Hematopoietic multipotent progenitor cell (in vitro differentiated cells): Measurements from ENCODE around the gene TTLL11. TPM values are rescaled to one million over a fixed set of nuclear protein-coding genes. Genes with fewer than 3 reads are reported as not detected.

ENCODE experiments used
- DNase-seq, 3 donors: peaks; one replicate each; pipeline ENCODE4 v3.0.0-alpha.2; 2011 to 2015; ENCODE audit warnings: low read depth in 2 of 3, low spot score in 2 of 3
- total RNA-seq: library from RNA; depleted of rRNA; stranded (reverse); fragments of >200 nt; gene quantifications from one replicate; pipeline ENCODE4 v1.2.3, GENCODE V29; 2012

Gene TTLL11
- total RNA-seq, 1 donor, result 5.1 TPM

DNA sequence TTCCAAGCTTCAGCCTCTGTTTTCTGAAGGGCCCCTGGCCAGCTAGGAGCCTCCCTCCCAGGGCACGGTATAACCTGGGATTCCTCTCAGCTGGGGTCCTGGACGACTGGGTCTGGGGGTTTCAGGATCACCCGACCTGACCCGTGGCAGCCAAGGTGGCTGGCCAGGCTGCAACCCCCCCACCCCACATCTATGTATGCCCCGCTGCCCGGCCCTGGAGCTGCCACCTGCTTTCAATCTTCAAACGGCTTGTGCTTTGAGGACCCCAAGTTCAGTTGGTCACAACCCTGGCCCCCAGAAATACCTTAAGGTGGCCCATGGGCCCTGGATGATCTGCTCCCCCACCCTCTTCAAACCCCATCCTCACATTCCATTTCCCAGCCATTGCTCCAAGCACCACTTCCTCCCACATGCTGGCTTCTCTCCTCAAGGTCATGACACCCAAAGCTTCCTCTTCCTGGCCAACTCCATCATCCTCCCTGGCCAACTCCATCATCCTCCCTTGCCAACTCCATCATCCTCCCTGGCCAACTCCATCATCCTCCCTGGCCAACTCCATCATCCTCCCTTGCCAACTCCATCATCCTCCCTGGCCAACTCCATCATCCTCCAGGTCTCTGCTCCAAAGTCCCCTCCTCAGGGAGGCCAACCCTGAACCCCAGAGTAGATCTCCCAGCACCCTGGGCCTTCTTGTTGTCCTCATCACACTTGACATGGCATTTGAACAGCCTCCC, 17.2 kb upstream of the TTLL11 start:
- DNase-seq, result no peak

DNA sequence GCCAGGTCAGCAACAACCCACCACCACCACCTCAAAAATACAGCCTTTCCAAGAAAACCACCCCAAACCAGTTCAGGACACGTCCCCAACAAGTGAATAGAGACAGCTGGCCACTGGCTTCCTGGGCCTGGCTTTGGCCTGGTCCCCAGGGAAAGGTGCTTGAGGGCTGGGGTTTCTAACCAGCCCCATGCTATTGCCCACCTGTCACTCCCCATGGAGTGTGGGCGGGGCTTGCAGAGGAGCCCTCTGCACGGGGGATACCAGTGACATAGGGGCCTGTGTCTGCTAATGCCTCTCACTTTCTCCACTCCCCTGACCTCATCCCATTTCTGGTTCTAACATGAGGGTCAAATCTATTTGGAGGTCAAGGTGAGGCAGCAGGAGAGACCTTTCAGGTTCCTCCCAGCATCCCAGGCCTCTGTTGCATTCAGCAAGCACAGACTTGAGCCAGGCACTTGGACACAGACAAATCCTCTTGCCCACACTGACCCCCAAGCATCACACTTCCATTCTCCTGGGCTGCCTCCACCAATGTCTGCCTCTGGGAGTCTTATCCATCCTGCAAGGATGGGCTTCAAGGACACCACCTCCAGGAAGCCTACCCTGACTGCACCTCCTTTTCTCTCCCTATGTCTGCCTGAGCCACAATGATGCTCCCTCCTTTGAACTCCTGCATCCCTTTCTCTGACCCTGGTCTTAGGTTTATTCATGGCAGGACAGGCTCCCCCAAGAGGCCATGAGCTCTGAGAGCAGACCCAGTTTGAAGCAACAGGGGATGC, 16.1 kb upstream of the TTLL11 start:
- DNase-seq, result no peak

DNA sequence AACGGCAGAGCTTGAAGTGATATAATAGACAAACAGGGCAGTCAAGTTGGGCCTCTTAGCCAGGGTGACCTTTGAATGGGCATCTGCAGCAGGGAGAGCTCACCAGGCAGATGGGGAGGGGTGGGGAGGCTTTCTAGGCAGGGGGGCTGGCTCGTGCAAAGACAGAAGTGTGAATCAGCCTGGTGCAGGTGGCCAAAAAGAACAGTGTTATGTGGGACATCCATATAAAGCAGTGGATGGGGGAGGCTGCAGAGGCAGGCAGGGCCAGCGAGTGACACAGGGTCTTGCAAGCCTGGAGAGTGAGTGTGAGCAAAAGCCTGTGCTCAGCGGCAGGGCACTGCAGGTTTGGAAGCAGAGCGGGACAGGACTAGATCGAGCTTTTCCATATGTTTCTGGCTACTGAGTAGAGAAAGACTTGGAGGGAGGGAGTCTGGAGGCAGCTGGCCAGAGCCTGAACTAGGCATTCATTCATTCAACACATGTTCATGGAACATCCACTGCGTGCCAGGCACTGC, 14.2 kb upstream of the TTLL11 start:
- no peak for DNase-seq

DNA sequence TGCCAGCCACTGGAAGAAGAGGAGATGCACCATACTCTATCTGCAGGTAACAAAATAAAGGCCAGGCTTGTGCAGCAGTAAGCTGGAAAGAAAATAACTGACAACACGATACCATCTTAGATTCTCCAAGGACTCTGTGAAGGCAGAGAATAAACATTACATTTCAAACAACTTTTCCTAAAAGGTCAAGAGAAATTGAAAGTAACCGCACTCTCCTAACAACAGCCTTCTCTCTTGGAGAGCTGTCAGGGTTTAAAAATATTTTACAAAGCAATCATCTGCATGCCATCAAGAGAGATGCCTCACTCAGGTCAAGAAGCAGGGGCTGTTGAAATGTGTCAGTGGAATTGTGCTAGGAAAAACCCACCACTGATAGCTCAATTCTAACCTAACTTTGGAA, 13.5 kb upstream of the TTLL11 start:
- DNase-seq, result no peak

DNA sequence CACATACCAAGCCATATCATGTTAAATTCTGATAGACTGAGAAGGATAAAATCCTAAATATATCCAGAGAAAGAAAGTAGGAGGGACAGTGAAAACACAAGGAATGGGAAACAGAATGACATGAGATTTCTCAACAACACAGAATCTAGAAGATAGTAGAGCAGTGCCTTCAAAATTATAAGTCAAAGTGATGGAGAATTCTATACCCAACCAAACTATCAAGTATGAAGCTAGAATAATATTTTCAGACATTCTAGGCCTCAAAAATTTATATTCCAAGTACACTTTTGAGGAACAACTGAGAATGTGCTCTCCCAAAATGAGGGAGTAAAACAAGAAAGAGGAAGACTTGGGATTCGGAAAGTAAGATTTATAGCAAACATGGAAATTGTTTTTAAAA, 10.9 kb upstream of the TTLL11 start:
- no peak for DNase-seq

DNA sequence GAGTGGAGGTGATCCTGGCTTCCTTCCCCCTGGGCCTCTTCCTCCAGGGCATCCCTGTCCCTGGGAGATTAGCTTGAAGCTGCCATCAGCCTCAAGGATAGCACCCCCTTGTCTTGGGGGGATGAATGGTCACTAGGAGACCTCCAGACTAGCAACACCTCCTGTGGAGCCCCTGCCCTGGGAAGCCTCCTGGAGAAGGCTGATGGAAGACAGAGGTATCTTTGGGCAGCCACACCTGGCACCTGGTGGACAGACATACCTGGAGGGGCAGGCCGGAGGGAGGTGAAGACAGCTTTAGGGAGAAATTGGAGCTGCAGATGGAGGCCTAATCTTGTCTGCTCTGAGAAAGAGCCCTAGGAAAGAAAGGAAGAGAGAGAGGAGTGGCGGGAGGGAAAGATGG, 9.0 kb upstream of the TTLL11 start:
- DNase-seq, result no peak

DNA sequence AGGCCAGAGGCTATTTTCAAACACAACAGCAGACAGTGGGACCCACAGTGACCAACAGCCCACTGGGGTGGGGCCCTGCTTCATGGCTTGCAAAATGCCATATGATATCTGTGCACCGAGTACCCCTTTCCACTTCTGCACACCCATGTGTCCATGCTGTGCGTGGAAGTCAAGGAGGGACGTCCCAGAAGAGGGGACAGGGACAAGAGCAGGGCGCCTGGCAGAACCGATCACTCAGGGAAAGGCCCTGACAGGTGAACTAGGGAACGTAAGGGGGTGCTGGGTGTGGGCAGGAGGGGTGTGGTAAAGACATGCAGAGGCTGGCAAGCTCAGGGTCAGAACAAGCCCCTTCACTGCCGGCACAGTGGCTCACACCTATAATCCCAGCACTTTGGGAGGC, 7.6 kb upstream of the TTLL11 start:
- no peak for DNase-seq

DNA sequence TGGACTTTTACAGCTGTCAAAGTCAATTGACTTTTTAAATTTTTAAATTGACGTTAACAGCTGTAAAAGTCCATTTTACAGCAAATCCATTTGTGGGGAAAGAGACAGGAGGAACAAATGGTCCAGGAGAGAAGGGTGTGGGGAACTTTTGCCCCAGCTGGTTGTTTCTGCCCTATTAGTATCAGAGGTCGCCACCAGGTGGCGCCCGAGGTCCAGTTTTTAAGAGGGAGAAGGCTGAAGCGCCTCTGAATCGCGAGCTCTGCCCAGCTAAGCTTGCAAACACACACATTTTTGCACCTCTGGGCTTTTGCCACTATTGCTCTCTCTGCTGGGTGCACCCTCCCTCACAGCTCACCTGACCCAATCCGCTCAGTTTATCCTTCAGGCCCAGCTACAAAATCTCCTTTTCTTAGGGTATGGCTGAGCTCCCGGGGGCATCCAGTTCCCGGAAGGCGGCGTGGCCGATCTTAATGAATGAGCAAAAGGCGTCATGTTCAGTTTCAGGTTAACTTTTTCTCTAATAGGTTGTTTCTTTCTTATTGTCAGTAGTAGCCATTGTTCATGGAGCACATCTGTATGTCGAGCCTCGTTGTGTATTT, 6.3 kb upstream of the TTLL11 start:
- peak; percentile 72 to 89 (median 77) for DNase-seq

DNA sequence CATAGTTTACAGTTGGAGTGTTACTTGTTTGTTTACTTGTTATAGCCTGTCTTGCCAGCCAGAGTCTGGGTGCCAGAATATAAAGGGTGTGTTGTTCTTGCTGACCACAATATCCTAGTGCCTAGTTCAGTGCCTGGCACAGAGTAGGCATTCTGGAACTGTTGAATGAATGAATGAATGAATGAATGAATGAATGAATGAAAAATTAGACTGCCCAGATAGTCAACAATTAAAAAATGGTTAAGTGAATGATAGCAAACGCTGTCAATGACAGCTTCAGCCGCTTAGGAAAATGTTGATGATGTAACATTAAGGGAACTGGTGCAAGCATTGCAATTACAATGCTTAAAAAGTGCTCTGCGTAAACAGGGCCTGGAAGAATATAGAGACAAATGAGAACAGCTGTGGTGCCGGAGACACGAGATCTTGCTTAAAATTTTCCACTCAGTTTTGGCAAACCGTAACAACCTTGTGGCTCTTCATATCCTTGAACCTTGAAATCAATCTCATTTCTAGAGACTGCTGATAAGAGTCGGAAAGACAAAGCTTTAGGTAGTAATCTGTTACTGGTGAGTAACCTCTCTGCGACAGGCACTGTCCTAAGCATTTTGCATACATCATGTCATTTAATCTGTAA, 4.7 kb upstream of the TTLL11 start:
- no peak for DNase-seq

DNA sequence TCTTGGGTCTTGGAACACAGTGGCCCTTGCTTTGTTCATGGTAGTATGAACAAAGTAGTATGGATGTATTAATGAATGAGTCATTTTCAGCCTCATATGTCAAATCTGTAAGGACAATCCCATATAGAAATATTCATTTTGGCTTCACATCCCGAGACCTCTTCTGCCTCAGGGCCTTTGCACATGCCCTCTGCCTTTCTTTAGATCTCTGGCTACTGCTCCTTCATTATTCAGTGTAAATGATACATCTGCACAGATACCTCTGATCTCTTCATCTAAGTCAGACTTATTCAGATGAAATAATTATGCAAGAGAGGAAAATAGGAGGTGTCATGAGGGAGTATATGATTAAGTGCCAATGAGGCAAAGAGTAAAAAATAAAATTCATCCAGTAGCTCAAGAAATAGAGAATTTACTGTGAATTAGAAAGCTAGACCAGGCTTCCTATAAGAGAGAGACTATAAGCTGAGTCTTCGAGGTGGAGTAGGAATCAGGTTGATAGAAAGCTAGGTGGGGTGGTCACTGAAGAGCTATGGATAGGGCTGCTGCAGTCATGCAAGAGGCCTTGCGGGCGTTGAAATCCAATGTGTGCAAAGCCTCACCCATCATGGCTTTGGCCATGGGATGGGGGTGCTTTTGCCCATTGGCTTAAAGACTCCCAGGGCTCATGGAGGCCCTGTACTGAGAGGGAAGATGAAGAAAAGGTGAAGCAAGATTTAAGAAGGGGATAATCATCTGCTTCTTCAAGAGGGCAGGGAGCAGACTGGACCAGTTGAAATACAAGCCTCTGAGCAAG, 3.7 kb upstream of the TTLL11 start:
- no peak for DNase-seq

DNA sequence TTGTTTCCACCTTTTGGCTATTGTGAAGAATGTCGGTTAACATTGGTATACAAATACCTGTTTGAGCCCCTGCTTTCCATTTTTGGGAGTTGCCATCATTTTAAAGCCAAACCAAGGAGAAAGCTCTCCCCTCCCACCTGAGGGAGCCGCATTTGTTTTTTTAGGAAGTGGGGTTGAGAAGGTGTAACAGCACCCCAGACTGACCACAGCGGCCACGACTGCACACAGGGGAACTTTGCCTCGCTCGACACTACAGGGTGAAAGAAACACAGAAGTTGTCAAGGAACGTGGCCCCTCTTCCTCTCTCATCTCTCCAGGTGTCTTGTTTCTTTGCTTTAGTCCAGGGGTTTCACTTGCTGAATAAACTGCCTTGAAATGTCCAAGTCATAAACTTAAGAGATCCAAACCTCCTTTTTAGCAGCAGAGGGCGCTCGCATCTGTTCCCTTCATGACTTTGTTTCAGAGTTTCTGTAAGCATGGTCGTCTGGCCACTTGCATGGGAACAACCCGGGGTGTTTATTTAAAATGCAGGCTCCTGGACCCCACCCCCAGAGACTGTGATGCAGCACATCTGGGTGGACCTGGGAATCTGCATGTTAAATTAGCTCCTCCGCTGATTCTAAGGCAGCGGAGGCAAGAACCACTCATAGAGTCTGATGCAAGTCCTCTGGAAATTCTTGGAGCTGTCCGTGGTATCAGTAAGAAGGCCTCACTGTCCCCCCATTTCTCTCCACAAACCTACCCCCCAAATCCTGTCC, 2.1 kb upstream of the TTLL11 start:
- peak in 2 of 3 donors; percentile 63 to 76 for DNase-seq

DNA sequence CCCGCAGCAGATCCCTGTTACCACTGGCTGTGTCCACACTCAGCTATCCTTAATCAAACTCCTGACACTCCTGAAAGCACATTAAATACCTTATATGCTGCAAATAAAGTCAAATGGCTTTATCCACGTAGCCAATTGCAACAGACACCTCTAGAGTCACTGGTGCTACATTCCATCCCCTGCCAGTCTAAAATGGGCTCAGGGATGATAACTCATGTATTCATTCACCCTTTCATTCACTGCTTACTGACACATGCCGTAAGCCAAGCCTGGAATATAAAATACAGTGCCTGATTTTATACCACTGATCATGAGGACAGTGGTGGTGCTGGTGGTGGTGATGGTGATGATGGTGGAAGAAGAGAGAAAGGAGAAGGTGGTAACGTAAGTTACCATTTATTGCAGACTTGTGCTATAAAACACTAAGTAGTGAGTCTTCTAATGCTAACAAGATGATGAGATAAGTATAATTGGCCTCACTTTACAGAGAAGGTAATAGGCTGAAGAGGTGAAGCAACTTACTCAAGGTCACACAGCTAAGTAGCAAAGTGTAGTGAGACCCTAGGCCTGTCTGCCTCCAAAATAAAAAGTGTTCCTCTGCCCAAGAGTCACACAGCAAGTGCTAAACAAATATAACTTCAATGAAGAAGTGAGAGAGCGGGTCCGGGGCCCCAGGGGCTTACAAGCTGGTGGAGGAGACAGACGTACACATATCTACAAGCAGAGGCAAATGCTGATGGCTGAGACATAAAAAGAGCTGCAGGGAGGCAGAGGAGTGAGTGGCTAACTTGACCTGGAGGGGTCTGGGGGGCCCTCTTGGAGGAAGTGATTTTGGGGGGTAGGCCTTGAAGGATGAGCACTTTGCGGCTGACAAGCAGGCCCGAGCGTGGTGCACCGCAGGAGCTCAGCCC, 1.2 kb downstream of the TTLL11 start:
- DNase-seq, result no peak

DNA sequence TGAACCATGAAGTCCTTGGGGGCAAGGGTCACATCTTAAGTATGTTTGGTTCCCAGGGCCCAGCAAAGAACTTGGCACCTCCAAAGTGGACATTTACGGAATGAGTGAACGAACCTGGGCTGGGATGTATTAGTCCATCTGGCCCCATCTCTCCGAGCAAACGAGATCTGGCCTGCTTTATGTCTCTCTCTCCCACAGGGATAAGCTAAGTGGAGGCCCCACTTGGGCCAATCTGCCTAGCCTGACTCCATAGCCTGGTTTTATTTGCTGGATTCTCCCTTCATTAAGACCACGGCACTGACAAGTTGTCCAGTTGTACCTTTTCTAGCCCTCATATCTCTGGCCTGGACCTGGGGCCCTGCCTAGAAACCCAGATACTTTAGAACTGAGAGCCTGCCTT, 2.1 kb downstream of the TTLL11 start:
- no peak for DNase-seq

DNA sequence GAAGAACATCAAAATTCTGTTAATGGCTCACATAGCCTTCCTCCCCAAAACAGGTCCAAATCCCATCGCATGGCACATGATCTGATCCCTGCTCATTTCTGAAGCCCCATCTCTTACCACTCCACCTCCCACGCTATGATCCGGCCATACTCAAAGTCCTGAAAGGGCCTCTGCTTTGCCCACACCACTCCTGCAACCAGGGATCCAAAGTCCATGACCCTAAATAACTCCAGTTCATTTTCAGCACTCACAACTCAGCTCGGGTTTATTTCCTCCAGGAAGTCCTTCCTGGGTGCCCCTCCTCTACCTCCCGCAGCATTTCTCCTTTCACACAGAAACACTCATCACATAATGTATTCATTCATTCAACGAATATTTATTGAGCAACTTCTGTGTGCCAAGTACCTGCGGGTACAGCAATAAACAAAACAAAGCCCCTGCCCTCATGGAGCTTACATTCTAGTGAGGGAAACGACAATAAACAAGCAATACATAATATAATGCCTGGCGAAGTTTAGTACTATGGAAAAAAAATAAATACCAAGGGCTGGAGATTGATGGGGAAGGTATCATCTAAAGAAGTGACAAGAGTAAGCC, 2.7 kb downstream of the TTLL11 start:
- no peak for DNase-seq

DNA sequence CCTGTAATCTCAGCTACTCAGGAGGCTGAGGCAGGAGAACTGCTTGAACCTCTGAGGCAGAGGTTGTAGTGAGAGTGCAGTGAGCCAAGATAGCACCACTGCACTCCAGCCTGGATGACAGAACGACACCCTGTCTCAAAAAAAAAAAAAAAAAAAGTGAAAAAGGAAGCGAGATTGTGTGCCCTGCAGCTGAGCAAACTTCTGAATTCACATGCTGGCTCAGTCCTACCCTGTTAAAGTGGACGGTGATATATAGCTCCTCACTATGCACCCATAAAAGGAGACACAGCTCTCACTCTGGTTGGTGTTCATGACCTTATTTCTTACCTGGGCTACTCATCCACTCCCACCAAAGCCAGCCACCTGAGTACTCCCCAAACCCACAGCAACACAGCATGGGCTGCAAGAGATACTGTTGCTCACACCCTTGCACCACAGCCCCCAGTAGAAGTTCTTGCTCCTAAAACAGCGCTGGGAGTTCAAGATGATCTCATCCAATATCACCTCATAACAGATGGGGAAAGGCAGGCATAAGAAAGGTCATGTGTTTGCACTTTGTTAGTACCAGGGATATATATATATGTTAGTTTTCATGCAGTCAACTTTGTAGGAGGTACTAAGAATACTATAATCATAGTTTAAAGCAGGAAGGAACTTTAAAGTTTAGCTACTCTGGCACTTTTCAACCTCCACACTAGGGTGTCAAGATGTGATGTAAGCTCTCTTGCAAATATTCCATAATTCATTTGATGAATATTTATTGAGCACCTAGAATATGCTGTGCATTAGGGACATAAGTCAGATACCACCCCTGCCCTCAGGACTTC, 4.0 kb downstream of the TTLL11 start:
- DNase-seq, result no peak

DNA sequence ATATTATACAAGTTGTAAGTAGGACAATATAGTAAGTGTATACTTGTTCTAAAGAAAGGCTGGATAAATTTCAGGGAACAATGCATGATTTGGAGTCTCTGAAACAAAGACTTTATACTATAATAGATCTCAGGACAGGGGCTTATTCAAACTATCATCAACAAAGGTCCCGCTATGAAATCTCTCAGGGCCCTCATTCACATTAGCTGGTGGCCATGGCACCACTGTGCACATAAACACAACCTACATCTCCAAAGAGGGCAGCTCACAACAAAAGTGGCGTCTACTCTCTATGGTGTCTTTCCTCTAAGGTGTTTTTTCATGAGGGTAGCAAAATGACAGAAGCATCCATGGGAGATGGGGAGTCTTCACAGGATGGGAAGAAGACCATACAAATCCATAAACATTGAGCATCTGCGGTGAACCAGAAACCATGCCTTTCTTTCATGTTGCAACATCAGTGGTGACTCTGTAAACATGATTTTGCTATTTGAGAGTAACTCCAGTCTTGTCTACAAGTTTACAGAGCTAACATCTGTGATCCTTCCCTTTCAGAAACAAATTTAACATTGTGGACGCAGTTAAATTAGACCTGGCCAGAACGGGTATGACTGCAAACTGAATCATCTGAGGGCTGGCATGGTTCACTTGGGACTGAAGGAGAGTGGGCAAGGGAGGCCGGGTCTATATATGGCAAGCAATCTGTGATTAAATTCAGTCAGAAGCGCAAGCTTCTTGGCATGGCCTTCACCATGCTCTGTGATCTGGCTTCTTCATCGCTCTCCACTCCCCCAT, 5.5 kb downstream of the TTLL11 start:
- no peak for DNase-seq

DNA sequence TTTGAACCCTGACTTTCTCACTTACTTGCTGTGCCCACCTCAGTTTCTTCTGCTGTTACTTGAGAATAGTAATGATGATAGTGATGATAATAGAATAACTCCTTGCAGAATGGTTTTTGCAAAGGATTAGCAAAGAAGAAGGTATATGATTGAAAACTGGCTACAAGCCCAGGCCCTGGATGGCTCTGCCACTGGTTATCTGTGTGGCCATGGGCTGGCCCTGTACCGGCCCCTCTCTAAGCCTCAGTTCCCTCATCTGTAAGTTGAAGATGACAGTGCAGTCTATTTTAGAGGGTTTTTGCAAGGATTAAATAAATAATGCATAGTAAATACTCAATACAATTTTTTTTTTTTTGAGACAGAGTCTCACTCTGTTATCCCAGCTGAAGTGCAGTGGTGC, 6.2 kb downstream of the TTLL11 start:
- DNase-seq, result no peak
